Astrocyte (in vitro differentiated cells and primary cell): Measurements from ENCODE around the gene CRACDL. TPM values are rescaled to one million over a fixed set of nuclear protein-coding genes. Genes with fewer than 3 reads are reported as not detected.

ENCODE experiments used
- DNase-seq: peaks from one replicate; pipeline ENCODE4 v3.0.0-alpha.2; 2010; ENCODE audit warnings: low read depth
- FAIRE-seq: peaks from 2 replicates; lab custom pipeline; 2011; peaks lifted over from hg19 to GRCh38; lab: Jason Lieb, UNC
- H2AFZ ChIP-seq: 2 replicates; pipeline ENCODE4 v1.6.0; 2012; ENCODE audit warnings: low read depth, low read length, inconsistent platforms
- H3K27ac ChIP-seq: 2 replicates; pipeline ENCODE4 v1.5.1; 2011; ENCODE audit warnings: low read depth, low read length, inconsistent platforms
- H3K27me3 ChIP-seq: 2 replicates; pipeline ENCODE4 v1.6.0; 2011; ENCODE audit warnings: low read length, inconsistent platforms; ENCODE audit not compliant: insufficient read depth
- H3K36me3 ChIP-seq: 2 replicates; pipeline ENCODE4 v1.5.1; 2011; ENCODE audit warnings: low read length, inconsistent platforms; ENCODE audit not compliant: insufficient read depth
- H3K4me1 ChIP-seq: 2 replicates; pipeline ENCODE4 v1.5.1; 2011; ENCODE audit warnings: low read length, inconsistent platforms; ENCODE audit not compliant: insufficient read depth
- H3K4me2 ChIP-seq: 2 replicates; pipeline ENCODE4 v1.6.0; 2012; ENCODE audit warnings: low read length, inconsistent platforms
- H3K4me3 ChIP-seq: 2 replicates; pipeline ENCODE4 v1.5.1; 2011; ENCODE audit warnings: low read depth, mild to moderate bottlenecking, low read length, inconsistent platforms; ENCODE audit not compliant: insufficient read depth
- H3K79me2 ChIP-seq: 2 replicates; pipeline ENCODE4 v1.6.0; 2012; ENCODE audit warnings: mild to moderate bottlenecking, low read length, inconsistent platforms; ENCODE audit not compliant: insufficient read depth
- H3K9ac ChIP-seq: 2 replicates; pipeline ENCODE4 v1.6.0; 2012; ENCODE audit warnings: mild to moderate bottlenecking, low read length, inconsistent platforms
- H3K9me3 ChIP-seq: 2 replicates; pipeline ENCODE4 v1.5.1; 2012; ENCODE audit warnings: low read depth, mild to moderate bottlenecking, low read length, inconsistent platforms; ENCODE audit not compliant: insufficient read depth
- H4K20me1 ChIP-seq: 2 replicates; pipeline ENCODE4 v1.6.0; 2012; ENCODE audit warnings: low read length, inconsistent platforms; ENCODE audit not compliant: insufficient read depth
- H3K27ac Mint-ChIP-seq: one replicate; pipeline ENCODE4 v1.8.0; 2021; ENCODE audit warnings: mild to moderate bottlenecking, mixed read lengths; ENCODE audit not compliant: unreplicated experiment
- H3K27me3 Mint-ChIP-seq: one replicate; pipeline ENCODE4 v1.8.0; 2021; ENCODE audit warnings: low read depth, mixed read lengths; ENCODE audit not compliant: unreplicated experiment
- H3K36me3 Mint-ChIP-seq: one replicate; pipeline ENCODE4 v1.8.0; 2021; ENCODE audit warnings: low read depth, mixed read lengths; ENCODE audit not compliant: unreplicated experiment
- H3K4me1 Mint-ChIP-seq: one replicate; pipeline ENCODE4 v1.8.0; 2021; ENCODE audit warnings: low read depth, mixed read lengths; ENCODE audit not compliant: unreplicated experiment
- H3K4me3 Mint-ChIP-seq: one replicate; pipeline ENCODE4 v1.8.0; 2021; ENCODE audit warnings: mild to moderate bottlenecking, moderate library complexity, mixed read lengths; ENCODE audit not compliant: unreplicated experiment
- H3K9me3 Mint-ChIP-seq: one replicate; pipeline ENCODE4 v1.8.0; 2021; ENCODE audit warnings: mild to moderate bottlenecking, mixed read lengths; ENCODE audit not compliant: unreplicated experiment
- CTCF ChIP-seq: IDR thresholded peaks from 2 replicates; pipeline ENCODE4 v1.5.1; 2011; ENCODE audit warnings: low read depth, mild to moderate bottlenecking, inconsistent platforms, low read length, moderate library complexity; ENCODE audit not compliant: insufficient read depth
- EZH2 ChIP-seq: IDR thresholded peaks from 2 replicates; pipeline ENCODE4 v1.6.1; 2012; ENCODE audit warnings: mild to moderate bottlenecking, low read length, inconsistent platforms; ENCODE audit not compliant: insufficient read depth
- total RNA-seq: library from RNA; stranded (reverse); gene quantifications from 2 replicates; pipeline ENCODE4 v1.2.1, GENCODE V29; 2021

The CRACDL gene
- total RNA-seq, 1 donor from 2014 or later, result 1.8 TPM

GRCh38 chr2:98808546-98808945, 127.5 kb downstream of the CRACDL start:
- no peak for FAIRE-seq
- peaks cover 6% of the 10 kb centered on the region for H3K4me1 Mint-ChIP-seq

GRCh38 chr2:98807929-98808328, 128.1 kb downstream of the CRACDL start:
- Histone ChIP-seq H3K79me2 (no peaks in the 10 kb centered on the region), H3K36me3 (no peaks in the 10 kb centered on the region), H3K4me2 (no peak overlapping the region), H2AFZ (no peak overlapping the region), H4K20me1 (no peaks in the 10 kb centered on the region), H3K27me3 (peaks cover 5% of the 10 kb centered on the region), H3K9ac (no peak overlapping the region), H3K9me3 (no peaks in the 10 kb centered on the region), H3K4me1 (peaks cover 10% of the 10 kb centered on the region), H3K4me3 (no peak overlapping the region), H3K27ac (no peak overlapping the region)
- H3K27me3 Mint-ChIP-seq, result peaks cover 31% of the 10 kb centered on the region
- H3K27ac Mint-ChIP-seq, result no peak overlapping the region
- DNase-seq (no peak), FAIRE-seq (no peak)
- peaks cover 4% of the 10 kb centered on the region for H3K36me3 Mint-ChIP-seq
- H3K4me1 Mint-ChIP-seq, result peaks cover 6% of the 10 kb centered on the region
- H3K4me3 Mint-ChIP-seq, result no peak overlapping the region
- TF ChIP-seq CTCF (no peak), EZH2 (no peak)
- peaks cover 9% of the 10 kb centered on the region for H3K9me3 Mint-ChIP-seq

More at GRCh38 chr2:98808546-98808945, 127.5 kb downstream of the CRACDL start:
- Mint-ChIP-seq H3K4me3 (no peak overlapping the region), H3K36me3 (peaks cover 3% of the 10 kb centered on the region), H3K27me3 (peaks cover 31% of the 10 kb centered on the region), H3K27ac (no peak overlapping the region), H3K9me3 (peaks cover 9% of the 10 kb centered on the region)
- Histone ChIP-seq H3K9me3 (no peaks in the 10 kb centered on the region), H3K4me3 (no peak overlapping the region), H4K20me1 (no peaks in the 10 kb centered on the region), H3K36me3 (no peaks in the 10 kb centered on the region), H3K4me2 (no peak overlapping the region), H3K27me3 (peaks cover 5% of the 10 kb centered on the region), H3K4me1 (peaks cover 10% of the 10 kb centered on the region), H2AFZ (no peak overlapping the region), H3K27ac (no peak overlapping the region), H3K79me2 (no peaks in the 10 kb centered on the region), H3K9ac (no peak overlapping the region)
- TF ChIP-seq CTCF, result no peak
- TF ChIP-seq EZH2, result no peak
- DNase-seq, result no peak

GRCh38 chr2:98807221-98807620, 128.8 kb downstream of the CRACDL start:
- DNase-seq (no peak), FAIRE-seq (no peak)
- Histone ChIP-seq H3K9me3 (no peaks in the 10 kb centered on the region), H3K36me3 (no peaks in the 10 kb centered on the region), H3K4me3 (no peak overlapping the region), H2AFZ (no peak overlapping the region), H3K27me3 (peaks cover 5% of the 10 kb centered on the region), H4K20me1 (no peaks in the 10 kb centered on the region), H3K4me1 (peaks cover 10% of the 10 kb centered on the region), H3K4me2 (no peak overlapping the region), H3K27ac (no peak overlapping the region), H3K9ac (no peak overlapping the region), H3K79me2 (no peaks in the 10 kb centered on the region)
- Mint-ChIP-seq H3K4me3 (peak overlapping the region; percentile 4), H3K36me3 (peaks cover 4% of the 10 kb centered on the region), H3K27ac (no peak overlapping the region), H3K4me1 (peaks cover 6% of the 10 kb centered on the region), H3K27me3 (peaks cover 31% of the 10 kb centered on the region), H3K9me3 (peaks cover 9% of the 10 kb centered on the region)
- no peak for TF ChIP-seq EZH2
- no peak for TF ChIP-seq CTCF
